CD4-positive, alpha-beta T cell treated with Interleukin-17A for 4 hours (primary cell): ENCODE data around the gene TMPRSS13.
"Not testable (repeated sequence)": the region's sequence is repeated elsewhere in the genome, so short reads cannot be mapped to it uniquely, and the experiment has no call there.

Source experiments
- DNase-seq: peaks from one replicate; pipeline ENCODE4 v3.0.0-alpha.2; 2020; ENCODE audit warnings: mixed read lengths

Gene TMPRSS13

DNA sequence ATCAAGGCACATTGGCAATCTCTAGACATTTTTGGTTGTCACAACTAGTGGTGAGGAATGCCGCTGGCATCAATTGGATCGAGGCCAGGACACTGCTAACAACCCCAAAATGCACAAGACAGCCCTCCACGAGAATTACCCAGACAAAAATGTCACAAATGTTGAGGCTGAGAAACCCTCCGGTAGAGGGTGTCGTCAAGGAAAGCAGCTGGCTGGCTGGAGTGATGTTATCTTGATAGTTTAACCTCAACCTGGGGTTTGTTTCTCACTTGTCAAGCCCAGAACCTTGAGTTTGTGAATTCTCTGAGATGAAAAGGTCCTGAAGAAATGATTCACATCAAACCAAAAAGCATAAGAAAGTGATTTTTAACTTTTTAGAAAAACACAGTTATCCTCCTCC is 21.1 kb upstream of the TMPRSS13 start:
- DNase-seq, result peak; percentile 79

DNA sequence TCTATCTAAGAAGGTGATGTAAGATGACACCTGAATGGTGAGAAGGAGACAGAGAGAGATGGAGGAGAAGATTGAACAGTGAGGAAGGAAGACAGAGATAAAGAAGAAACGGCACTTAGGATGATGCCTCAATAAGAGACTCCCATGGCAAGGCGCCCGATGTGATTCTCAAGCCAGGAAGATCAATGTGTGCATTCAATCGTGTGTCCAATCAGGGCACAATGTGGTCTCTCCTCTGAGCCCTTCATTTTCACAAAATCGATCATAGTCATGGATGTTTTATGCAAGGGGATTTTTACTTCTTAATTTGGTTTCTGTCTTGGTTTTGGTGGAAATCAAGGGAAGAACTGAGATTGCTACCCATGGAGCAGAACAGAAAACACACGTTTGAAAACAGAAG is 19.9 kb upstream of the TMPRSS13 start:
- no peak for DNase-seq

DNA sequence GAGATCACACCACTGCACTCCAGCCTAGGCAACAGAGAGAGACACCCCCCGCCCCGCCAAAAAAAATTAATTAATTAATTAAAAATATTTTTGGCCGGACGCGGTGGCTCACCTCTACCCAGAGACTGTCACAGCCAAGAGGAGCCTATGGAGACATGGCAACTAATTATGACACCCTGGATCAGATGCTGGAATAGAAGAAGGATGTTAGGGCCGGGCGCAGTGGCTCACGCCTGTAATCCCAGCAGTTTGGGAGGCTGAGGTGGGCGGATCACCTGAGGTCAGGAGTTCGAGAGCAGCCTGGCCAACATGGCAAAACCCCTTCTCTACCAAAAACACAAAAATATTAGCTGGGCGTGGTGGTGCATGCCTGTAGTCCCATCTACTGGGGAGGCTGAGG is 19.3 kb upstream of the TMPRSS13 start:
- DNase-seq, result not testable (repeated sequence)

DNA sequence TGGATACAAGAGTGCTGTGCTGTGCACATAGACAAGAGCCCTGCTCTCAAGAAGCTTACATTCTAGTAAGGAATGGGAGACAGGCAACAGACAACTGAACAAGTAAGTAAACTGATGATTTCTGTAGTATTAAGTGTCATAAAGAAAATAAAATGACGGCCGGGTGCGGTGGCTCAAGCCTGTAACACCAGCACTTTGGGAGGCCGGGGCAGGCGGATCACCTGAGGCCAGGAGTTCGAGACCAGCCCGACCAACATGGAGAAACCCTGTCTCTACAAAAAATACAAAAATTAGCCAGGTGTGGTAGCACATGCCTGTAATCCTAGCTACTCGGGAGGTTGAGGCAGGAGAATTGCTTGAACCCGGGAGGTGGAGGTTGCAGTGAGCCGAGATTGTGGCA is 18.5 kb upstream of the TMPRSS13 start:
- not testable (repeated sequence) for DNase-seq

DNA sequence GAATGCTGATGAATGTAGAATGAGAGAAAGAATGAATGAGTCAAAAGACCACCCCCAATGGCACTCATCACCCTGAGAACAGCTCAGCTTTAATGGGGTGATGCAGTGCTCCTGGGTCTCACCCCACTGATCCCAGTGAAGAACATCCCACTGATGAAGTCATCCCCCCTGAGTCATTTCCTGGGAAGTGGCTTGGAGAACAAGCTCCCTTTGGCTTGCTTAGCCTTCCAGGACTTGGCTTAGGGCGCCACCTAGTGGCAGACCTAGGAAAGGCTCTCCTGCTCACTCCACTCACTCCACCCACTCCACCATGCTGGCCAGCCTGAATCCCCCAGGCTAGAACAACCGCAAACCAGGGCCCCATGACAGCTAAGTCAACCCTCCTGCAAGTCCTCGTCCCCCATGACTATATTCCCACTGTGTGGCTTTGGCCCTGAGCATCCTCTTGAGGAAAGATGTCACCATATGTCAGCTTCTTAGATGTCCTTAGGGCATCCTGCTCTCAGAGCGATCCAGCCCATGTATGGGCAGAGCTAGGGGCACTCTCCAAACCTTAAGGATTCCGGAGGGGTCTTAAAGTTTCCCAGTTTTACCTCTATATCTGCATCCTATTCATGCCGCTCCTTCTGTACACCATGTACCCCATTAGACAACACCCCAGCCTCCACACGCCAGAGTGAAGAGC is 17.8 kb upstream of the TMPRSS13 start:
- DNase-seq, result peak; percentile 91

GRCh38 chr11:117946156-117946841 is 17.1 kb upstream of the TMPRSS13 start:
- no peak for DNase-seq

GRCh38 chr11:117945047-117945810 is 16.0 kb upstream of the TMPRSS13 start:
- DNase-seq, result no peak

DNA sequence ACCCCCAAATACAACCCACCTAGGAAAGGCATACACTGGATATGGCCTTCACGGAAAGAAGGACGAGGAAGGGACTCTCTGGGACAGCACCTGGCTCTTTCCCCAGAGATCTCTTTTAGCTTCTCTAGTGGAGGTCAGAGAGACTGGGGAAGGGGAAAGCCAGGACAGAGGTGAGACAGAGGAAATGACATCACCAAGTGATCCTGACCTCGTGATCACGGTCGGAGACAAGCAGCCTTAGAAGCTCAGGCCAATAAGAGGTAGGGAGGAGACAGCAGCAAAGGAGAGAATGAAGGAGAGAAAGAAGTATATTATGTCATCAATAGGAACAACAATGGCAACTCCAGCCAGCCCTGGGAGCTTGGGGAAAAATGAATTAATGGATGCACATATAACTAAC is 15.4 kb upstream of the TMPRSS13 start:
- DNase-seq, result no peak

GRCh38 chr11:117941976-117942654 is 12.9 kb upstream of the TMPRSS13 start:
- no peak for DNase-seq

- no peak for DNase-seq
Observed at GRCh38 chr11:117941163-117941707, 12.0 kb upstream of the TMPRSS13 start.

DNA sequence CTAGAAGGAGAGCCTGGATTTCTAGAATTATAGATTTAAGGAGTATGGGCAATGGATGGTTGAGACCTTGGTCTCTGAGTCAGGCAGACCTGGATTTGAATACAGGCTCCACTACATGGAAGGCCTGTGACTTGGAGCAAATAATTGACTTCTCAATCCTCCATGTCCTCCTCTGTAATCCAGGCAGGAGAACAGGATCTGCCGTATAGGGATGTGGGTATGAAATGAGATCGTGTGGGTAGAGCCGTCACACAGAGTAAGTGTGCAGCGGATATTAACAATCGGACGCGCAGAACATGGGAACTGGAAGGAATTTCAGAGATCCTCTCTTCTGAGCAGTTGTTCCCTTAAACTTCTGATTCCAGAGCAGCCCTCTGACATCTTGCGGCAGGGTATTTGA is 11.5 kb upstream of the TMPRSS13 start:
- no peak for DNase-seq

DNA sequence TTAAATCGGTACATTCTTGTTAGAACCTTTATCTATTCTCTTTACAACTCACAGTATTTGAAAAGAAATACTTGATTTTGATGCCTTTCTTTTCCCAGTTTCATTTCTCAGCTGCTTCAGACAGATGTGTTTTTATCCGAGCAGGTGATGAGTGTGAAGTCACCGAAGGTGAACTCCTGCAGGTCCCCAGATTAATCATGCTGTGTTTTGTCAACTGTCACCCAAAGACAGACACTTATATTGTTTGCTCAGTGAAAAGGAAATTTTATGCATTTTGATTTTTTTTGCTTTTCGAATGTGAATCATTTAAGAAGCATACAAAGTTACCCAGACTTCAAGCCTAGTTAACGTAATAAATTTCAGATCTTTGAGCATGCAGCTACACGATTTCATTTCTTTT is 7.8 kb upstream of the TMPRSS13 start:
- DNase-seq, result no peak

- no peak for DNase-seq
Observed at GRCh38 chr11:117934526-117935307, 5.5 kb upstream of the TMPRSS13 start.

GRCh38 chr11:117933930-117934329 is 4.7 kb upstream of the TMPRSS13 start:
- no peak for DNase-seq

- DNase-seq, result no peak
Observed at GRCh38 chr11:117933475-117933874, 4.3 kb upstream of the TMPRSS13 start.

DNA sequence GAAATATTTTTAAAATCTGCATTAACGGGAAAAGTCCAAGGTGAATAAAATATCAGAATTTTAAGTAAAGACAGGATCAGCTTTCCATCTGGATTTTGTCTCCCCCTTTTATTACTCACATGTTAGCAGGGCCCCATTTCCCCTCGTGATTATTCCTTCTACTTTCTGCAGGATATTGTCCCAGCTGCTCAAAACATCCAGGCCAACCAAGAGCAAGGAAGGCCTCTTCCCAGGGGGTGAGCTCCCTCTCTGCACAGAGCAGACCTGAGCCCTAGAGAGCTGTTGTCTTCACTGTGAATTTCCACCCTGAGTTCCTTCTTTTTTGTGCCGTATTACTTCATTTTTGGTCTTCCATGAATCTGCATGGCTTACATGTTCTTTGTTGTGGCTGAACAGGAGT is 3.7 kb upstream of the TMPRSS13 start:
- DNase-seq, result no peak

- no peak for DNase-seq
Observed at GRCh38 chr11:117932426-117932825, 3.2 kb upstream of the TMPRSS13 start.

DNA sequence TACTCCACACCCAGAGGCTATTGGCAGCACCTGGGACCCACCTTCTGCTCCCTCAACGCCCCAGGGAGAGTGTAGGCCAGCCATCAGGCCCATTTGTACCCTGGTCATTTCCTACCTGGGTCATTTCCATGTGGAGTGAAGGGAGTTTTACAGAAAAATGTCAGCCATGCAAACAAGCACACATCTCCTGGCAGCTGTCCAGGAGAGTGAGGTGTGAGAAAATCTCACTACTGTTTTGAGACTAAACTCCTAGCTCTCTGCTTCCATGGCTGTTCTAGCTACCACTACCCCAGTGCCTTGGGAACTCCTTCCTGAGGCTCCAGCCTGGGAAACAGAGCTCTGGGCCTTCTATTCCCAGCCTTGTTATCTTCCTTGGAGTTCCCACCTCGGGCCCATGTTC is 2.8 kb upstream of the TMPRSS13 start:
- DNase-seq, result peak; percentile 34

GRCh38 chr11:117931331-117931950 is 2.2 kb upstream of the TMPRSS13 start:
- no peak for DNase-seq

GRCh38 chr11:117930668-117931330 is 1.6 kb upstream of the TMPRSS13 start:
- peak; percentile 33 for DNase-seq

DNA sequence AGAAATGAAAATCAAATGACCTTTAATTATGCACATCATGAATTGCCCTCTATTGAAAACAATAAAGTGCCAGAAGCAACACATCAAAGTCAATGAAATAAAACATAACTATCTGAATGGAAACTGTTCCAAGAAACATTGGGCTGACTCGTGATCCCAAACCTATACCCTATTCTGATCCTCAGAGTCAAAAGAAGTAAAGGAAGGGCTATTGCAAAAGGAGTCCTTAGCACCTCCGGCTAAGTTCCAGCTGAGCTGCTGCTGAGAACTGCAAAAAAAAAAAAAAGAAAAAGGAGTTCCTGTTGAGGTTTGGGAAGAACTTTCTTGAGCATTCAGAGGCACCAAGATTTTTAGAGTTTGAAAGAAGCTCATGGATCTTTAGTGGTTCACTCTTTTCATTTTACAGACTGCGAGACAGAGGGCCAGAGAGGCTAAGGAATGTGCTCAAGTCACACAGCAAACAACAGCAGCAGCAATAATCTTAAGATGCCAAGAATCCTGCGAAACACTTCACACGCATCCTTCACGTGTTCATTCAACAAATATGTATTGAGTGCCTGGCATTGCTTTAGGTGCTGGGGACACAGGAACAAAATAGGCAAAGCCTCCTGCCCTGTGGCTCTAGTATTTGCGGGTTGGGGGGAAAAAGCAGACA is 841 bp upstream of the TMPRSS13 start:
- no peak for DNase-seq
